AG09309 (cell line): Measurements from ENCODE around the gene MAN1C1.

Experiments used
- DNase-seq: peaks from one replicate; pipeline ENCODE4 v3.0.0-alpha.2; 2010; ENCODE audit warnings: low read depth
- H3K4me3 ChIP-seq: 2 replicates; pipeline ENCODE4 v1.5.1; 2011; ENCODE audit warnings: mild to moderate bottlenecking, low read depth, low read length, moderate library complexity; ENCODE audit not compliant: control insufficient read depth
- TF ChIP-seq, protein P1 (sequence below): IDR thresholded peaks from 2 replicates; pipeline ENCODE4 v1.5.1; 2011; ENCODE audit warnings: mild to moderate bottlenecking, low read depth, low read length, inconsistent platforms; ENCODE audit not compliant: insufficient read depth, control insufficient read depth; ENCODE audit errors: missing control alignments

The MAN1C1 gene

GRCh38 chr1:25608488-25609178, 8.0 kb upstream of the MAN1C1 start:
- H3K4me3 ChIP-seq: peak overlapping the region; percentile 16; the same call in 1 of the 2 replicates
- DNase-seq: peak; percentile 17
- TF ChIP-seq, protein P1, sequence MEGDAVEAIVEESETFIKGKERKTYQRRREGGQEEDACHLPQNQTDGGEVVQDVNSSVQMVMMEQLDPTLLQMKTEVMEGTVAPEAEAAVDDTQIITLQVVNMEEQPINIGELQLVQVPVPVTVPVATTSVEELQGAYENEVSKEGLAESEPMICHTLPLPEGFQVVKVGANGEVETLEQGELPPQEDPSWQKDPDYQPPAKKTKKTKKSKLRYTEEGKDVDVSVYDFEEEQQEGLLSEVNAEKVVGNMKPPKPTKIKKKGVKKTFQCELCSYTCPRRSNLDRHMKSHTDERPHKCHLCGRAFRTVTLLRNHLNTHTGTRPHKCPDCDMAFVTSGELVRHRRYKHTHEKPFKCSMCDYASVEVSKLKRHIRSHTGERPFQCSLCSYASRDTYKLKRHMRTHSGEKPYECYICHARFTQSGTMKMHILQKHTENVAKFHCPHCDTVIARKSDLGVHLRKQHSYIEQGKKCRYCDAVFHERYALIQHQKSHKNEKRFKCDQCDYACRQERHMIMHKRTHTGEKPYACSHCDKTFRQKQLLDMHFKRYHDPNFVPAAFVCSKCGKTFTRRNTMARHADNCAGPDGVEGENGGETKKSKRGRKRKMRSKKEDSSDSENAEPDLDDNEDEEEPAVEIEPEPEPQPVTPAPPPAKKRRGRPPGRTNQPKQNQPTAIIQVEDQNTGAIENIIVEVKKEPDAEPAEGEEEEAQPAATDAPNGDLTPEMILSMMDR: peak; percentile 66

DNA sequence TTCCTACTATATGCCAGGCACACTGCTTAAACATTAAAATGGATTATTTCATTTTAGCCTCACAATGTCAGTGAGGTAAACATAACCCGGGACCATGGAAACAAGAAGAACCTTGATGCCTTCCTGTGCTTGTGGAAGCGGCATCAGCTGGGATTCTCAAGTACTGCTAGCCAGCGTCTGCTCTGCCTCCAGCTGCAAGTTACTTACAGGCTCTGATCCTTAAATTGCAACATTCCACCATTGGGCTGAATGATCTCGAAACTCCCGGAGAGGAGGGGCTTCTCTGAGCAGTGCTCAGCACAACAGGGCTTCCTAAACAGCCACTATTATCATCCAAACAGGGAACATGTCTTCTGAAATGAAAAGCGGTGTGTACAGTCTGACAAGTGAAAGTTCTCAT, 6.7 kb upstream of the MAN1C1 start:
- DNase-seq: no peak
- TF ChIP-seq, protein P1: no peak
- no peak overlapping the region for H3K4me3 ChIP-seq

DNA sequence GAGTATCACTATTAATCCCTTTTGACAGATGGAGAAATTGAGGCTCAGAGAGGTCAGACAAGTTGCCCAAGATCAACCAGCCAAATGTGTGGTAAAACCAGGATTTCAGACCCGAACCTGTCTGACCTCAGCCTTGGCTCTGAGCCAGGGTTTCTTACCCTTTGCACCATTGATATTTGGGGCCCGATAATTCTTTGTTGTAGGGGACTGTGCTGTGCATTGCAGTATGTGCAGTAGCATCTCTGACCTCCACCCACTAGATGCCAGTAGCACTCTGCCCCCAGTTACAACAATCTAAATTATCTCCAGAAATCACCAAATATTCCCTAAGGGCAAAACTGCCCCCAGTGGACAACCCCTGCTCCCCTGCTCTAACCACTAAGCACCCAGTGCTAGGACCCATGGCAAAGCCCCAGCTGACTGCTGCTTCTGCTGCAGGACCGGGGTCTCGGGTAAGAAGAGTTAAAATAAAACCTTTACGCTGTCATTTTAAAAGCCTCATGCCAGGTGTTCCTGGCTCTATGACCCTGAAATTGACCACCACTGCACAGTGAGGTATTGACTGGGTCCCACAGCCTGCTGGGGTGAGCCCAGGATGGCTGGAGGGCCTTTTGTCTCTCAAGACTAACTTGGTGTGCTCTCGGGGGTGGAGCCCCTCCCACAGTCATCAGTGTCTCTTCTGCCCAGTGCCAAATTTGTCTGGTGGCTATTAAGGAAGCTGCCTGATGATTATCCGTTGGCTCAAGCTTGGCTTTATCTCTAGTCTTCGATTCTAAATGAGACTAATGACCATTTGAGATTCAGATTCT, 5.6 kb upstream of the MAN1C1 start:
- no peak overlapping the region for H3K4me3 ChIP-seq
- DNase-seq: no peak
- TF ChIP-seq, protein P1: peak; percentile 53

- DNase-seq: no peak
- TF ChIP-seq, protein P1: no peak
- no peak overlapping the region for H3K4me3 ChIP-seq
These were observed 4.7 kb upstream of the MAN1C1 start for GRCh38 chr1:25611843-25612242.

DNA sequence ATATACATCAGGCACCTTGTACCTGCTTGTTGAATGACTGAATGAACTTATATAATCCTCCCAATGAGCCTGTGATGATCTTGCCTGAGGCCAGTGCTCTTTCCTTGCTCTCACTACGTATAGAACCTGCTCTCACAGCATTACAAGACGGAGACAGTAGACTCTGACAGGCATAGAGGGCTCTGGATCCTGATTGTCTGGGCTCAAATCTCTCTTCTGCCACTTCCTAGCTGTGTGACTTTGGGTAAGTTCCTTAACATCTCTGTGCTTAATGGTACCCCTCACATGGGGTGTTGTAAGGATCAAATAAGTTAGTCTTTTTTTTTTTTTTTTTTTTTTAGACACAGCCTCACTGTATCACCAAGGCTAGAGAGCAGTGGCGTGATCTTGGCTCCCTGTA, 4.2 kb upstream of the MAN1C1 start:
- TF ChIP-seq, protein P1: no peak
- no peak for DNase-seq
- no peak overlapping the region for H3K4me3 ChIP-seq

- no peak overlapping the region for H3K4me3 ChIP-seq
- no peak for DNase-seq
- TF ChIP-seq, protein P1: no peak
These were observed 3.5 kb upstream of the MAN1C1 start for GRCh38 chr1:25613091-25613490.
